ENCODE results near the gene ANKRD13D.

ANKRD13D gene

GRCh38 chr11:67274768-67275605 is 14.1 kb upstream of the ANKRD13D start:
- DNase-seq, result no peak

GRCh38 chr11:67275606-67276409 is 13.3 kb upstream of the ANKRD13D start:
- no peak for DNase-seq

GRCh38 chr11:67276781-67277230 is 12.3 kb upstream of the ANKRD13D start:
- DNase-seq, result no peak

- peak; percentile 7 to 71 for DNase-seq
Measured at GRCh38 chr11:67277231-67277961, 11.7 kb upstream of the ANKRD13D start.

GRCh38 chr11:67278135-67278938 is 10.8 kb upstream of the ANKRD13D start:
- DNase-seq, result no peak

- DNase-seq, result no peak
Measured at GRCh38 chr11:67278939-67279588, 10.0 kb upstream of the ANKRD13D start.

- DNase-seq, result no peak
Measured at GRCh38 chr11:67279589-67280340, 9.3 kb upstream of the ANKRD13D start.

GRCh38 chr11:67280341-67280787 is 8.7 kb upstream of the ANKRD13D start:
- DNase-seq, result no peak

- DNase-seq, result no peak
Measured at GRCh38 chr11:67280788-67281551, 8.1 kb upstream of the ANKRD13D start.

GRCh38 chr11:67281552-67282150 is 7.5 kb upstream of the ANKRD13D start:
- no peak for DNase-seq

- no peak for DNase-seq
Measured at GRCh38 chr11:67282155-67282875, 6.8 kb upstream of the ANKRD13D start.

- DNase-seq, result no peak
Measured at GRCh38 chr11:67282876-67283371, 6.2 kb upstream of the ANKRD13D start.

- DNase-seq, result no peak
Measured at GRCh38 chr11:67283481-67283963, 5.6 kb upstream of the ANKRD13D start.

- no peak for DNase-seq
Measured at GRCh38 chr11:67284811-67285540, 4.1 kb upstream of the ANKRD13D start.

- no peak for DNase-seq
Measured at GRCh38 chr11:67285541-67286498, 3.3 kb upstream of the ANKRD13D start.

- no peak for DNase-seq
Measured at GRCh38 chr11:67286621-67287333, 2.3 kb upstream of the ANKRD13D start.
